GM23248 (cell line): ENCODE measurements around the gene PRSS36.

Experiments
- EZH2 ChIP-seq: fragments of 200-600 bp; sonication (generic); IDR thresholded peaks from 2 replicates; pipeline ENCODE4 v1.6.1; 2018; ENCODE audit warnings: antibody characterized with exemption, mild to moderate bottlenecking; ENCODE audit not compliant: insufficient read depth, poor library complexity, severe bottlenecking
- EZH2phosphoT487 ChIP-seq: fragments of 200-600 bp; sonication (generic); IDR thresholded peaks from 2 replicates; pipeline ENCODE4 v1.6.1; 2018; ENCODE audit warnings: antibody characterized with exemption, moderate library complexity, mild to moderate bottlenecking, low read depth; ENCODE audit not compliant: insufficient read depth

GRCh38 chr16:31099860-31100638 lies 49.8 kb downstream of the PRSS36 start:
- TF ChIP-seq EZH2phosphoT487 (no peak), EZH2 (no peak)
